Measurements from ENCODE around the gene ALOX5. TPM values are rescaled to one million over a fixed set of nuclear protein-coding genes. Genes with fewer than 3 reads are reported as not detected.

ALOX5 gene
- total and polyA plus RNA-seq, 2 experiments from 2014 or later = 3.7 to 5.4 TPM

GRCh38 chr10:45375101-45375500 lies 1.1 kb downstream of the ALOX5 start:
- Histone ChIP-seq H2AFZ (no peak overlapping the region), H3K79me2 (replicated peaks; ENCODE audit: insufficient read depth) (no peaks in the 10 kb centered on the region), H3K4me2 (peak overlapping the region; percentile 83; the same call in 1 of the 2 replicates), H3K27me3 (ENCODE audit: insufficient read depth) (peaks cover 55% of the 10 kb centered on the region), H3K9me2 (ENCODE audit: insufficient read depth) (no peaks in the 10 kb centered on the region), H3K4me1 (ENCODE audit: insufficient read depth) (peaks cover 4% of the 10 kb centered on the region; the same call in 1 of the 2 replicates), H3K4me3 (peak overlapping the region; percentile 68; the same call in 1 of the 2 replicates), H4K20me1 (replicated peaks; ENCODE audit: insufficient read depth) (no peaks in the 10 kb centered on the region), H3K27ac (ENCODE audit: low read depth) (no peak overlapping the region), H3F3A (replicated peaks; ENCODE audit: low read depth) (0 out of 2 replicates have a peak, but pooled peaks cover 2% of the 10 kb centered on the region), H3K36me3 (ENCODE audit: insufficient read depth) (no peaks in the 10 kb centered on the region)
- H3K27me3 Mint-ChIP-seq (ENCODE audit: insufficient read depth, low read depth, poor library complexity) = peaks cover 36% of the 10 kb centered on the region
- peaks cover 4% of the 10 kb centered on the region; the same call in 2 of the 3 replicates for H3K9me3 Mint-ChIP-seq
- peaks cover 27% of the 10 kb centered on the region for H3K4me1 Mint-ChIP-seq
- H3K4me3 Mint-ChIP-seq = peak overlapping the region; percentile 59
- ATAC-seq (no peak), DNase-seq (ENCODE audit: low spot score) (no peak)
- H3K36me3 Mint-ChIP-seq (ENCODE audit: low read depth) = no peaks in the 10 kb centered on the region; the same call in 2 of the 3 replicates
- TF ChIP-seq REST (IDR thresholded peaks at IDR 0.05; ENCODE audit: unreplicated experiment) = no peak
- TF ChIP-seq, protein P1, sequence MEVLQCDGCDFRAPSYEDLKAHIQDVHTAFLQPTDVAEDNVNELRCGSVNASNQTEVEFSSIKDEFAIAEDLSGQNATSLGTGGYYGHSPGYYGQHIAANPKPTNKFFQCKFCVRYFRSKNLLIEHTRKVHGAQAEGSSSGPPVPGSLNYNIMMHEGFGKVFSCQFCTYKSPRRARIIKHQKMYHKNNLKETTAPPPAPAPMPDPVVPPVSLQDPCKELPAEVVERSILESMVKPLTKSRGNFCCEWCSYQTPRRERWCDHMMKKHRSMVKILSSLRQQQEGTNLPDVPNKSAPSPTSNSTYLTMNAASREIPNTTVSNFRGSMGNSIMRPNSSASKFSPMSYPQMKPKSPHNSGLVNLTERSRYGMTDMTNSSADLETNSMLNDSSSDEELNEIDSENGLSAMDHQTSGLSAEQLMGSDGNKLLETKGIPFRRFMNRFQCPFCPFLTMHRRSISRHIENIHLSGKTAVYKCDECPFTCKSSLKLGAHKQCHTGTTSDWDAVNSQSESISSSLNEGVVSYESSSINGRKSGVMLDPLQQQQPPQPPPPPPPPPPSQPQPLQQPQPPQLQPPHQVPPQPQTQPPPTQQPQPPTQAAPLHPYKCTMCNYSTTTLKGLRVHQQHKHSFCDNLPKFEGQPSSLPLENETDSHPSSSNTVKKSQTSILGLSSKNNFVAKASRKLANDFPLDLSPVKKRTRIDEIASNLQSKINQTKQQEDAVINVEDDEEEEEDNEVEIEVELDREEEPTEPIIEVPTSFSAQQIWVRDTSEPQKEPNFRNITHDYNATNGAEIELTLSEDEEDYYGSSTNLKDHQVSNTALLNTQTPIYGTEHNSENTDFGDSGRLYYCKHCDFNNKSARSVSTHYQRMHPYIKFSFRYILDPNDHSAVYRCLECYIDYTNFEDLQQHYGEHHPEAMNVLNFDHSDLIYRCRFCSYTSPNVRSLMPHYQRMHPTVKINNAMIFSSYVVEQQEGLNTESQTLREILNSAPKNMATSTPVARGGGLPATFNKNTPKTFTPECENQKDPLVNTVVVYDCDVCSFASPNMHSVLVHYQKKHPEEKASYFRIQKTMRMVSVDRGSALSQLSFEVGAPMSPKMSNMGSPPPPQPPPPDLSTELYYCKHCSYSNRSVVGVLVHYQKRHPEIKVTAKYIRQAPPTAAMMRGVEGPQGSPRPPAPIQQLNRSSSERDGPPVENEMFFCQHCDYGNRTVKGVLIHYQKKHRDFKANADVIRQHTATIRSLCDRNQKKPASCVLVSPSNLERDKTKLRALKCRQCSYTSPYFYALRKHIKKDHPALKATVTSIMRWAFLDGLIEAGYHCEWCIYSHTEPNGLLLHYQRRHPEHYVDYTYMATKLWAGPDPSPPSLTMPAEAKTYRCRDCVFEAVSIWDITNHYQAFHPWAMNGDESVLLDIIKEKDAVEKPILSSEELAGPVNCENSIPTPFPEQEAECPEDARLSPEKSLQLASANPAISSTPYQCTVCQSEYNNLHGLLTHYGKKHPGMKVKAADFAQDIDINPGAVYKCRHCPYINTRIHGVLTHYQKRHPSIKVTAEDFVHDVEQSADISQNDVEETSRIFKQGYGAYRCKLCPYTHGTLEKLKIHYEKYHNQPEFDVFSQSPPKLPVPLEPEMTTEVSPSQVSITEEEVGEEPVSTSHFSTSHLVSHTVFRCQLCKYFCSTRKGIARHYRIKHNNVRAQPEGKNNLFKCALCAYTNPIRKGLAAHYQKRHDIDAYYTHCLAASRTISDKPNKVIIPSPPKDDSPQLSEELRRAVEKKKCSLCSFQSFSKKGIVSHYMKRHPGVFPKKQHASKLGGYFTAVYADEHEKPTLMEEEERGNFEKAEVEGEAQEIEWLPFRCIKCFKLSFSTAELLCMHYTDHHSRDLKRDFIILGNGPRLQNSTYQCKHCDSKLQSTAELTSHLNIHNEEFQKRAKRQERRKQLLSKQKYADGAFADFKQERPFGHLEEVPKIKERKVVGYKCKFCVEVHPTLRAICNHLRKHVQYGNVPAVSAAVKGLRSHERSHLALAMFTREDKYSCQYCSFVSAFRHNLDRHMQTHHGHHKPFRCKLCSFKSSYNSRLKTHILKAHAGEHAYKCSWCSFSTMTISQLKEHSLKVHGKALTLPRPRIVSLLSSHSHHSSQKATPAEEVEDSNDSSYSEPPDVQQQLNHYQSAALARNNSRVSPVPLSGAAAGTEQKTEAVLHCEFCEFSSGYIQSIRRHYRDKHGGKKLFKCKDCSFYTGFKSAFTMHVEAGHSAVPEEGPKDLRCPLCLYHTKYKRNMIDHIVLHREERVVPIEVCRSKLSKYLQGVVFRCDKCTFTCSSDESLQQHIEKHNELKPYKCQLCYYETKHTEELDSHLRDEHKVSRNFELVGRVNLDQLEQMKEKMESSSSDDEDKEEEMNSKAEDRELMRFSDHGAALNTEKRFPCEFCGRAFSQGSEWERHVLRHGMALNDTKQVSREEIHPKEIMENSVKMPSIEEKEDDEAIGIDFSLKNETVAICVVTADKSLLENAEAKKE (CRISPR knock-in tag; IDR thresholded peaks at IDR 0.05) = no peak
- no peak for TF ChIP-seq CTCF (conservative IDR thresholded peaks at IDR 0.05; ENCODE audit: low read depth in 2 of 2)
- TF ChIP-seq CREB1 (CRISPR knock-in tag; IDR thresholded peaks at IDR 0.05; ENCODE audit: low read depth) = no peak
- TF ChIP-seq ZNF331 (CRISPR knock-in tag; IDR thresholded peaks at IDR 0.05; ENCODE audit: low read depth) = no peak
- TF ChIP-seq NANOG (IDR thresholded peaks at IDR 0.05; ENCODE audit: borderline replicate concordance) = no peak
- no peak for TF ChIP-seq ZNF114 (CRISPR knock-in tag; IDR thresholded peaks at IDR 0.05)
- no peak for TF ChIP-seq EZH2phosphoT487 (IDR thresholded peaks at IDR 0.05; ENCODE audit: unreplicated experiment)
- TF ChIP-seq ETS1 (IDR thresholded peaks at IDR 0.05) = no peak
- no peak for TF ChIP-seq JUNB (IDR thresholded peaks at IDR 0.05; ENCODE audit: unreplicated experiment)
- TF ChIP-seq STAT1 (IDR thresholded peaks at IDR 0.05; ENCODE audit: unreplicated experiment) = no peak
- TF ChIP-seq EZH2 (IDR thresholded peaks at IDR 0.05; ENCODE audit: low read depth, unreplicated experiment) = no peak
- no peak for TF ChIP-seq POLR2AphosphoS5 (IDR thresholded peaks at IDR 0.05; ENCODE audit: low read depth)
- no peak overlapping the region for H3K27ac Mint-ChIP-seq

Data from GM23338 (cell line).